ENCODE data around the gene EYA3.

Gene EYA3, protein sequence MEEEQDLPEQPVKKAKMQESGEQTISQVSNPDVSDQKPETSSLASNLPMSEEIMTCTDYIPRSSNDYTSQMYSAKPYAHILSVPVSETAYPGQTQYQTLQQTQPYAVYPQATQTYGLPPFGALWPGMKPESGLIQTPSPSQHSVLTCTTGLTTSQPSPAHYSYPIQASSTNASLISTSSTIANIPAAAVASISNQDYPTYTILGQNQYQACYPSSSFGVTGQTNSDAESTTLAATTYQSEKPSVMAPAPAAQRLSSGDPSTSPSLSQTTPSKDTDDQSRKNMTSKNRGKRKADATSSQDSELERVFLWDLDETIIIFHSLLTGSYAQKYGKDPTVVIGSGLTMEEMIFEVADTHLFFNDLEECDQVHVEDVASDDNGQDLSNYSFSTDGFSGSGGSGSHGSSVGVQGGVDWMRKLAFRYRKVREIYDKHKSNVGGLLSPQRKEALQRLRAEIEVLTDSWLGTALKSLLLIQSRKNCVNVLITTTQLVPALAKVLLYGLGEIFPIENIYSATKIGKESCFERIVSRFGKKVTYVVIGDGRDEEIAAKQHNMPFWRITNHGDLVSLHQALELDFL

DNA sequence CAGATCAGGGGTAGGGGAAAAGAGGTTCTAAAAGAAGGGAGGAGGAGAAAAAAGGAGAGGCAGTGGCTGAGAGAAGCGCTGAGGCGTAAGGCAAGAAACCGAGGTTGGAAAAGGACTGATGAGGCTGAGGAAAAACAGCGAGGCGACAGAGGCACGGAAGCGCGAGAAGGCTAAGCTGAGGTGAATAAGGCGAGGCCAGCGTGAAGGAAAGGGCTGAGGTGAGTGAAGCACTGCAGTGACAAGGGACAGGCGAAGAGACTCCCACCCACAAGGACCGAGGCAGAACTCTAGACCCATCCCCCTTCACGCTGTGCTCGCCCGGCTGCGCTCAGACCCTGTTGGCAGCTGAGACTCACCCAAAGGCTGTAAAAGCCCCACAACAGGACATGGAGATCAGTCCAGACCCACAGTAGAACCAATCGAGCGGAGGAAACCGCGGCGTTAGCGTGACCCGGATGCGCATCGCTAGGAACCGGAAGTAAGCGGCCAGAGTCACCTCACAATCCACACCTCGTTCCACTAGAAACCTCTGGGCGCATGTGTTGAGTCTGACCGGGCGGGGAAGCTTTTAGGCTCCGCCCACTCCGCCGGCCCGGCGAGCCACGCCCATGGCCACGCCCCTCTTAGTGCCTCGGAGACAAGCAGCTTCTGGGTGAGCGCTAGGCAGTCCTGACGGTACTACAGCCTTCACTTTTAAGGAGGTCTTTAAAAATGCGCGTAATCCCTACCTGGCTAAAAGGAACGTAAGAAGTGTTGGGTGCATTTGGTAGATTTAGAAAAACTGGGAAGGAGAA is at the start of gene EYA3:
TSS of gene EYA3 (minus strand) at position 443 of the 794 bp plus-strand sequence. CDS start 30,584 bp downstream, outside the sequence.
- peak; percentile 98 for DNase-seq

DNA sequence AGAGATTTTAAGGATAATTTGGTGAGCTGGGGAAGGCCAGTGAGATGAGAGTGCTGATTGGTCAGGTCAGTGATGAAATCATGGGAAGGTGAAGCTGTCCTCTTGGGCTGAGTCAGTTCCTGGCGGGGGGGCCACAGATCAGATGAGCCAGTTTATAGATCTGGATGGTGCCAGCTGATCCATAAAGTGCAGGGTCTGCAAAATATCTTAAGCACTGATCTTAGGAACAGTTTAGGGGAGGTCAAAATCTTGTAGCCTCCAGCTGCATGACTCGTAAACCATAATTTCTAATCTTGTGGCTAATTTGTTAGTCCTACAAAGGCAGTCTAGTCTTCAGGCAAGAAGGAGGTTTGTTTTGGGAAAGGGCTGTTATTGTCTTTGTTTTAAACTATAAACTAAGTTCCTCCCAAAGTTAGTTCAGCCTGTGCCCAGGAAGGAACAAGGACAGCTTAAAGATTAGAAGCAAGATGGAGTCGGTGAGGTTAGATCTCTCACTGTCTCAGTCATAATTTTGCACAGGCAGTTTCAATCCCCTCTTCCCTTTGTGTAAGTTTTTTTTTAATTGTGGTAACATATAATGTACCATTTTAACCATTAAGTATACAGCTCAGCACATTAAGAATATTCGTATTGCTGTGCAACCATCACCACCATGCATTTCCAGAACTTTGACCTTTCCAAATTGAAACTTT is 48.7 kb upstream of the EYA3 start:
- DNase-seq, result no peak

DNA sequence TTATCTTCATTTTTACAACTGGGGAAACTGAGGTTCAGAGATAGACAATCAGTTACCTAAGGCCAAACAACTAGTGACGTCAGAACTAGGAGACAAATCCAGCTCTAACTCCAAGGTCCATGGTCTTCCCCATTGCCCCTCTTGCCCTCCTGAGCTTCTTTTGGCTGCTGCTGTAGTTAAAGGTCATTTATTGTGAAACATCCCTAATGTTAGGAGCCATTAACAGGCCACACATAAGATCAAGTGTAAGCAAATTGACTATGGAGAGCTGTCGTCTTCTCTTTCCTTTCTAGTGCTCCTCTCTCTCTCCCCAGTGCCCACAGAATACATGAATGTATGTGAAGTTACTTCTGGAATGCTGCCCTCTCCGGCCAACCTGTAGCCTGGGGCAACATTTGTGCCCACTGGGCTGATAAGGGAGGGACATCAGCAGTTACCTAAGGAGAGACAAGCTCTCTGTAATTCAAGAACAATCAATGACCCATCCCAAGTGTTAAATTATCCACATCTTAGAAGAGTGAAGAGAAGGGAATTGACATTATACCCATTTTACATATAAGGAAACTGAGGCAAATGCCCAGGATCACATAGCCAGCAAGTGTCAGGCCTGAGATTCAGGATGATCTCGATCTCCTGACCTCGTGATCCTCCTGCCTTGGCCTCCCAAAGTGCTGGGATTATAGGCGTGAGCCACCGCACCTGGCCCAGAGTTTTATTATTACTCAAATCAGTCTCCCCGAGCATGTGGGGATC is 47.9 kb upstream of the EYA3 start:
- DNase-seq, result no peak

DNA sequence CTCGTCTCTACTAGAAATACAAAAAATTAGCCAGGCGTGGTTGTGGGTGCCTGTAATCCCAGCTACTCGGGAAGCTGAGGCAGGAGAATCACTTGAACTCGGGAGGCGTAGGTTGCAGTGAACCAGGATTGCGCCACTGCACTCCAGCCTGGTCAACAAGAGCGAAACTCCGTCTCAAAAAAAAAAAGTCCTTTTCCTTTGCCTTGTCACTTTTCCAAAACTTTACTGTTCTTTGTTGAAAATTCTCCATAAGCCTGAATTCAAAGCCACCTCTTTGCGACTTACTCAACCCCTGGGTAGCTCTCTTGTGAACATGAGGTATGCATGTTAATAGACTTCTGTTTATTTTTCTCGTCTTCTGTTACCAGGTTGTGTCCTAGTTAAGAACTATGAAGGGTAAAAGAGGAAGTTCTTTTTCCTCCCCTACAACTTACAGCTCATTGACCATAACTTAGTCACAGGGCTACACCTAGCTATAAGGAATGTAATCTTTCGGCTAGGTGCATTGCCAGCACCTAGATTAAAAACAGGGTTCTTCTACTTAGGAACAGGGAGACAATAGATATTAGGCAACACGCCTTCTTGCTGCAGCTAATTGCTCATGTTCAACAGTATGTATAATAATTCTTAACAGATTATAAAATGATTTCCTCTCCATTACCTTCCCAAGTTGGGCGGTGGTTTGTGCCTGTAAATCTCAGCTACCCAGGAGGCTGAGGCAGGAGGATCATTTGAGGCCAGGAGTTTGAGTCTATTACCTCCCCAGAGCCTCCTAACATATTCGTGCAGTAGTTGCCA is 47.2 kb upstream of the EYA3 start:
- no peak for DNase-seq

DNA sequence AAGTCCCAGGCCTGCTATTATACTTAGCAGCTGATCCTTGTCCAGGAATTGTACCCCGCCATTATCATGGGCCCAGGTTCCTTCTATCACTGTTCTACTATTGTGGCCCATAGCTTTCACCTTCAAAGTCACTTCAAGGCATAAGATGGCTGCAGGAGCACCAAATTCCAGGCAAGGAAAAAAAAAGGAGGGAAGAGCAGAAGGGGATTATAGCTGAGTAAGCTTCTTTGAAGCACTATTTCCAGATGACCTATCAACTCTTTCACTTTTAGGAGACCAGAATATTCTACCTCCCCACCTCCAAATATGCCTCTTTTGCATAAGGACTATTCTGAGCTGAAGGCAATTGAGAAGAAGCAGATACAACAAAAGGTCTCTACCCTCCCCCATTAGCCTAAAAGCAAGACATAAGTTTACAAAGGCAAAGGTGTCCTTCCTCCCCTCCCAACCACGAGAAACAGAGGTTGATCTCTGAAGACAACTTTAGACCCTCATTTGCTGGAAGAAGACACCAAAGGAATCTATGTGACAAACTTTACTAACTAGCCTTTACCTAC is 46.3 kb upstream of the EYA3 start:
- DNase-seq, result no peak

DNA sequence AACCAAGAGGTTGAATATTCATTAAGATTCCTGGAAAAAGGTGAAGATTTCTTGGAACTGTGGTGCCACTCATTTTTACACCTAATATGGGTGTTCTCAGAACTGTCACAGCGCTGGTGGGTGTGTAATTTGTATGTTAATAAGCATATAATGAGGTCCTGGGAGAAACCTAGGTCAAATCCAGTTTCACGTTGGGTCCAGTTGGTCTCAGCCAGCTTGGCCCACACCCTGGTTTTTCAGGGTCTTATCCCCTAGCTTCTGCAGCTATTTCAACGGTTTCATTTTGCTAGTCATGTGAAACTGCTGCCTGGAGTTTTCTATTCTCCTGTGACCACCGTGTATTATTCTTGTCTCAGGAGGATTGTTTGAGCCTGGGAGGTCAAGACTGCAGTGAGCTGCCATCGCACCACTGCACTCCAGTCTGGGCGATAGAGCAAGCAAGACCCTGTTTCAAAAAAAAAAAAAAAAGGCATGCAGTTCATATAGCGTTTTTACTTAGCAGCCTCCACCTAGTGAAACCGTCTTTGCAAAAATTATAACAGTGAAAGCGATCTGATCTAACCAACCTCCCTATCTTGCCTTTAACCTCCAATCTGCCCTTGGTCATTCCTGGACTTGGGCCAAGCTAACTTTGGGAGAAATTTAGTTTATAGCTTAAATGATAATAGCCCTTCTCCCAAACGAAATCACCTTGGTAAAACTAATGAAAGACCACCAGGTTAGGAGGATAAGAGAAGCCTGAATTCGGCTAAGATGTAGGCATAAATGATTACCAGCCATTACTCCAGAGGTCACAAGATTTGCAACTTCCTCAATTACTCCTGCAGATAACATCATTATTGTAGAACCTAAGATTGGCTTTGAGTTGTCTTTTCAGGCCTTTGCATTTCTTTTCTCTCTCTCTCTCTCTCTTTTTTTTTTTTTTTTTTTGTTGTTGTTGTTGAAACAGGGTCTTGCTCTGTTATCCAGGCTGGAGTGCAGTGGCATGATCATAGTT is 44.1 kb upstream of the EYA3 start:
- DNase-seq, result no peak

DNA sequence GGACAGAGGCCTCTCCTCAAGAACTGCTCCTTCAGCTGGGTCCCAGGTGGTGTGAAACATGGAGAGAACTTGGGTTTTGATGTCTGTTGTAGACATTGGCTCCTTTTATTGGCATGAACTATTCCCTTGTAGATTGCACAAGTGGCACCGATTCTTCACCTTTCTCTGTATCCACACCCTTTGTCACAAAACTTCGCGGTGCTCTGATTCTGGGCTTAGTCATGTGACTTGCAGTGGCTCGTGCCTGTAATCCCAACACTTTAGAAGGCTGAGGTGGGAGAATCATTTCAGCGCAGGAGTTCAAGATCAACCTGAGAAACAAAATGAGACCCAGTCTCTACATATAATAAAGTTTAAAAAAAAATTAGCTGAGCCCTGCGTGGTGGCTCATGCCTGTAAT is 42.5 kb upstream of the EYA3 start:
- DNase-seq, result no peak

DNA sequence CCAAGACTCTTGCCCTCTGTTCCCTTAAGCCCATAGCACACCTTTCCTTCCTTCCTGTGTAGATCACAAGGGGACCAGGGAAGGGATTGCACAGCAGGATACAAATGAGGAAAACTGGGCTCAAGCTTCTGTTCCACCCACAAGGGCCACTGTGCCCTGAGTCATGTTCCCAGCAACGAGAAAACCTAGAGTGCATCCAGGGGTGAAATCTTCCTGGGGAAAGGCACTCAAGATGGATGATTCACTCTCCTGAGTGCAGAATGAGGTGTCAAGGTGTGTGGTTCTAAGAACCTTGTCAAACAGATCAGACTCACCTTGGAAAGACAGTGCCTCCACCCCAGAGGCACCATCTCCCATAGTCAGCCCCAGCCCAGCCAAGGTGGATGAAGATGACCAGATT is 40.7 kb upstream of the EYA3 start:
- peak; percentile 45 for DNase-seq

DNA sequence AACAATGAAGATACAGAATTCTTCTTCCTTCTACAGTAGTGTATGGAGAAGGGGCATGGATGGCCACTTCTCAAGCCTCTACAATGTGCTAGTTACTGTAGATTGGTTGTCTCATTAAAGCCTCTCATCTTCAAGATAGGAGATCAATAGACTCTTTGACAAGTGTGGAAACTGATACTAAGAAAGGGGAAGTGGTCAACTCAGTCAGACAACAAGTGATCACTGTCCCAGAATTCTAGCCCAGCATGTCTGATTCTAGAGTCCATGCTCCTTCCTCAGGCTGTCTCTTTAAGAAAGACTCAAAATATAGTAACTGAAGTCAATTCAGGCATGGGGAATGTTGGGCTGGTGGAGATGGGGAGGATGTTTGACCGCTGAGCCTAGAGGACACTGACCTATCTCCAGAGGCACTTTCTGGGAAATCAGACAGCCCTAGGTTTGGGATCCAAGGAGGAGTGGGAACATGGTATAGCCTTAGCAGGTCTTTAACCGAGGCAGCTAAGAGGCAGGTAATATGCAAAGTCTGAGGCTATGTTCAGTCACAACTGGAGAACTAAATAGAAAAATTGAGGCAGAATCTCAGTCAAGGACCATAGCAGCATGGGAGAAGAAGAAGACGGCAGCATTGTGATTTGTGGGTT is 39.3 kb upstream of the EYA3 start:
- DNase-seq, result no peak

DNA sequence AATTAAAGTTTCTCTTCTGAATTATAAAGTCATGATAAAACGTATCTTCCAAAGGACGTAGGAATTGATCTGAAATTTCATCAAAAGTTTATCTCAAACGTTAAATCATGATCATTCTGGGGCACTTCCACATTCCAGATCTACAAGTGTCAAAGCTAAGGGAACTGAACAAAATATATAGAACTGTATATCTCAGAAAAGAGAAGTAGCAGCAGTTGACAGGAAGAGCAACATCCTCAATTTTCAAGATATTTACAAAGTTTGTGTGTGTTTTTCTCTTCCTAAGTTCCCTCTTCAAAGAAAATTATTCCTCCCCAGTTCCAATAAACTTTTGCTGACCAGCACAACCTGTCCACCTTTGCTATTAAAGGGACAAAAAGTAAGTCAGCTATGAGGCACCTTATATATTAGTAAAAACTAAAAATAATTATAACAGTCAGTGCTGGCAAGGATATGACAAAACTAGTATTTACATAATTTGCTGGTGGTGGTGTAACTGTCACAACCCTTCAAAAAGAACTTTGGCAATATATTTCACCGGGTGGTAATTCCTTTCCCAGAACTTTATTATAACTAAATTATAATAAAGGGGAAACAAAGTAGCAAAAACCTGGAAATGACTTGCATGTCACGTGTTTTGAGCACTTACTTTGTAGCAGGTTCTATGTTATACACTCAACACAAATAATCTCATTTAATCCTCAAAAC is 38.5 kb upstream of the EYA3 start:
- DNase-seq, result no peak

DNA sequence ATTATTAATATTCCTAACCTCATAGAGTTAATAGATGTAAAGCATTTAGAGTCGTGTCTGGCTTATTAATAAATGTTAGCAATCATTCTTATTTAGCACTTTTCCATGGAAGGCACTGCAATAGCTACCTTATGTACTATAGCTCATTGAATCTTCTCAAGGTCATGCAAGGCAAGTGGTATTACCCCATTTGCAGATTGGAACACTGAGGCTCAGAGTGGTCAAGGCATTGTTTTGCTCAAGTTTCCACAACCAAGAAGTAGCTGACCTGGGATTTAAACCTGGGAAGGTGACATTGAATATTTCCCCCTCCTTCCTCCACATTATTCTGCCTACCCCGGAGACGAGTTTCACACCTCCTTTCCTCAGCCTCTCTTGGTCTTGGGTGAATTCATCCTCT is 37.8 kb upstream of the EYA3 start:
- no peak for DNase-seq

DNA sequence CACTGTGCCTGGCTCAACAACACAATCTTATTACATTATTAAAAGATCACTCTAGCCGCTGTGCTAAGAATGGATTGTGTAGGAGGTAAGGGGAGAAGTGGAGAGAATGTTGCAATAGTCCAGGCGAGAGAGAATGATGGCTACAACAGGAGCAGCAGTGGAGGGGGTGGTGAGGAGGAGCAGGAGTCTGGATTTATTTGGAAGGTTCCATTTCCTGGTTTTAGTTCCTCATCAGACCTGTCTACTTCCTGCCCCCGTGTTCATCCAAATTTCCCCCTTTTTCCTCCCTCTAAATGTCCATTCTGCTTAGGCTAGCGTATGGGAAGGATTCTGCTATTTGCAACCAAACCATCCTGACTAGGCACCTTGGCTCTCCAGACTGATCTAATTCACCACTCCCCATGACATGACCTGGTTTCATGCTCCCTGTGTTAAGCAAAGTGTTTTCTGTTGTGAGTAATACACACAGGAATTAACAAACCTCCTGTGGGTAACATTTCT is 35.1 kb upstream of the EYA3 start:
- DNase-seq, result peak; percentile 73

DNA sequence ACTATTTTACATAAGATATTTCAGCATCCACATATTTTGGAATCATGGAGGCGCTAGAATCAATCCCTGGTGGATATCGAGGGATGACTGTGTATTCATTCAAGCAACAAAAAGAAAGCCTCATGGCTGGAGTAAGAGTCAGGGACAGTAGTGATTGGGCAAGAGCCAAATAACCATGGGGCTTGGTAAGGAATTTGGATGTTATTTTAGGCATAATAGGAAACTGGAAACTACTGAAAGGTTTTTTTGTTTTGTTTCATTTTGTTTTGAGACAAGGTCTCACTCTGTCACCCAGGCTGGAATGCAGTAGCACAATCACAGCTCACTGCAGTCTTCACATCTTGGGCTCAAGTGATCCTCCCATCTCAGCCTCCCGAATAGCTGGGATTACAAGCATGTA is 33.8 kb upstream of the EYA3 start:
- peak; percentile 51 for DNase-seq

DNA sequence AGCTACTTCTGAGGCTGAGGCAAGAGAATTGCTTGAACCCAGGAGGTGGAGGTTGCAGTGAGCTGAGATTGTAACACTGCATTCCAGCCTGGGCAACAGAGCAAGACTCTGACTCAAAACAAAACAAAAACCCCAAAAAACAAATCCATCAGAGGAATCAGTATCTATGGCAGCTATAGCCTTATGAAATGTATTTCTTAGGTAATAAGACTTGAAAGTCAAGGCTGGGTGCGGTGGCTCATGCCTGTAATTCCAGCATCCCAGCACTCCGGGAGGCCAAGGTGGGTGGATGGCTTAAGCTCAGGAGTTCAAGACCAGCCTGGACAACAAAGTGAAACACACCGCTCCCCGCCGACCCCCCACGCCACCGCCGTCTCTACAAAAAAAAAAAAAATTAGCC is 31.1 kb upstream of the EYA3 start:
- no peak for DNase-seq

DNA sequence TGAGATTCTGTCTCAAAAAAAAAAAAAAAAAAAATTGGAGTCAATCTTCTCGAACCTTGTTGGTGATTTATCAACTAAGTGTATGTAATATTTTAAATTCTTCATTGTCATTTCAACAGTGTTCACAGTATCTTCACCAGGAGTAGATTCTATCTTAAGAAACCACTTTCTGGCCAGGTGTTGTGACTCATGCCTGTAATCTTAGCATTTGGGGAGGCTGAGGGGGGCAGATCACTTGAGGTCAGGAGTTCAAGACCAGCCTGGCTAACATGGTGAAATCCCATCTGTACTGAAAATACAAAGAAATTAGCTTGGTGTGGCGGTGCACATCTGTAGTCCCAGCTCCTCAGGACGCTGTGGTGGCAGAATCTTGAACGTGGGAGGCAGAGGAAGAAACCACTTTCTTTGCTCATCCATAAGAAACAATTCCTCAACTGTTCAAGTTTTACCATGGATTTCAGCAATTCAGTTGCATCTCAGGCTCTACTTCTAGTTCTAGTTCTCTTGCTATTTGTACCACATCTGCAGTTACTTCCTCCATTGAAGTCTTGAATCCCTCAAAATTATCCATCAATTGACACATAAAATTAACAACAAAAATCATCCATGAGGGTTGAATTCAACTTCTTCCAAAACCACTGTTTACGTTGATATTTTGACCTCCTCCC is 30.4 kb upstream of the EYA3 start:
- DNase-seq, result peak; percentile 25

DNA sequence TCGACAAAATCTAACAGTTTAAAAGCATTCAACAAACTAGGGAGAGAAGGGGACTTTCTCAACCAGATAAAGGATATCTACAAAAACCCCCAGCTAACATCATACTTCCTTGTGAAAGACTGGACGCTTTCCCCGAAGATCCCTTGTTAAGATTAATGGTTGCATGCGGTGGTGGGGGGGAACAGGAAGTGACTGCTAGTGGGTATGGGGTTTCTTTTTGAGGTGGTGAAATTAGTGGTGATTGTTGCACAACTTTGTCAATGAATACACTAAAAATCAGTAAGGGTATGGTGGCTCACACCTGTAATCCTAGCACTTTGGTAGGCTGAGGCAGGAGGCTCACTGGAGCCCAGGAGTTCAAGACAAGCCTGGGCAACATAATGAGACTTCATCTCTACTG is 26.9 kb upstream of the EYA3 start:
- peak; percentile 34 for DNase-seq

DNA sequence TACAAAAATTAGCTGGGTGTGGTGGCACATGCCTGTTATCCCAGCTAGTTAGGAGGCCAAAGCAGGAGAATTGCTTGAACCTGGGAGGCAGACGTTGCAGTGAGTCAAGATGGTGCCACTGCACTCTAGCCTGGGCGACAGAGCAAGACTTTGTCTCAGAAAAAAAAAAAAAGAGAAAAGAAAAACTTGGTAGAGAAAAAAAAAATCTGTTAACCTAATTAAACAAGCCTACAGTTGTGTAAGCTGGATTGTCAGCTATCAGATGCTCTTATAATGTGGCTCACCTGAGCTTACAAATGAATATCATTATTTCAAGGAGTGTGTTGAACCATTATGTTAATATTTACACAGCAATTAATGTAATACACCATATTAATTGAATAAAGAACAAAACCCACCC is 26.4 kb upstream of the EYA3 start:
- DNase-seq, result no peak

DNA sequence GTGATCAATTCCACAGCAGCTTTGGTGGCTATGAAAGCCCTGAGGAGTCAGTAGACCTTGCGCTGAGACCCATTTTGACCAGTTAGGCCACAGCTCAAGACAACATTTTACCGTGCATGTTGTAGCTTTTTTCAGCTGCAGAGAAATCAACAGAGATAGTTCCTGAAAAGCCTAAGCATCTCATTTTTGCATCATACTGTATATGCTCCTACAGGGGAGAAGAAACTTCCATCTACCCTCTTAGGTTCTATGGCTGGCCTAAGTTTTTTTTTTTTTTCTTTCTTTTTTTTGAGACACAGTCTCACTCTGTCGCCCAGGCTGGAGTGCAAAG is 24.8 kb upstream of the EYA3 start:
- DNase-seq, result no peak

Data from fibroblast of upper back skin (primary cell).